ENCODE measurements around the gene KCNK10. TPM values are rescaled to one million over a fixed set of nuclear protein-coding genes. Genes with fewer than 3 reads are reported as not detected.

The KCNK10 gene
- total and polyA plus RNA-seq, 2 experiments from 2014 or later: not detected

DNA sequence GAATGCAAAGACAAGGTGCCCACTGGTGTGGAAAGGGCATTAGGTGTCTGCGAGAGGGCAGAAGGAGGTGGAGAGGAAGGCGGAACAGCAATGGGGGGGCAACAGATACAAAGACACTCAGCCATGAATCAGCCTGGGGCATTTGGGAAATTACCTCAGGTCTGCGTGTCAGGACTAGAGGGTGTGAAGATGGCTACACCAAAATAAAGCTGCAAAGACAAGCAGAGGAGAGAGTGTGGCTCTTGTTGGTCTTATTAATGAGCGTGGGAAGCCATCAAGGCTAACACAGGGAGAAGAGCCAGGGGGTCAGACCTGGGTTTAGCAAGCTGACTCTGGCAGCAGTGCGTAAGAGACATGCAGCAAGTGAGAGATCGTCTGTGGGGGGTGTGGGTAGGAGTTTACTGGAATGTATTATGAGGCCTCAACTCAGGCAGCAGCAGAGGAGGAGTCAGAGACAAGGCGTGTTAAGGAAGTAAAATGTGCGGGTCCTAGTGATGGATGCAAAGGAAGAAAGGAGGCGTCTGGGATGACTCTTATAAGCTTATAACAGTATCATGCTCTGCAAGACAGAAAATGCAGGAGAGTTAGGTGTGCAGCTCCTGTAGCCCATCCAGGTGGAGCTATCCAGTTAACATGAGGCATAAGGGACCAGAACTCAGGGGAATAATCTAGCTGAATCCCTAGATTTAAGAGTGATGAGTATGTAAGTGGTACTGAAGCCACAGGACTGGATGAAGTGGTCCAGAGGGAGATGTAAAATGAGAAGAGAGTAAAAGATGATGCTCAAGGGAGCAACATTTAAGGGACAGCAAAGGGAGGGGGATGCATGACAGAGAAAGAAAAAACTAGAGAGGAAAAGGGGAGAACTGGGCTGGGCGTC lies 50.4 kb downstream of the KCNK10 start:
- in situ Hi-C loops (cut with MboI): no loop called here
- H3K4me2 ChIP-seq (ENCODE audit: unreplicated experiment): no peak overlapping the region
- H3K9me3 ChIP-seq (ENCODE audit: low read depth): no peaks in the 10 kb centered on the region
- no peak for DNase-seq
- no peak for TF ChIP-seq EZH2 (IDR thresholded peaks at IDR 0.05; ENCODE audit: insufficient read depth, poor library complexity, severe bottlenecking)
- no peak for TF ChIP-seq EZH2phosphoT487 (IDR thresholded peaks at IDR 0.05; ENCODE audit: insufficient read depth, low read depth)
- H2AFZ ChIP-seq: no peak overlapping the region
- no peaks in the 10 kb centered on the region for H3K9me2 ChIP-seq (ENCODE audit: insufficient read depth)
- no peak overlapping the region for H3K27ac ChIP-seq
- WGBS, 2 experiments (ENCODE audit: low coverage in 1 of 2, low lambda C conversion rate in 2 of 2, missing lambda C conversion rate in 2 of 2): 46 to 52% methylated on average over 10 of the region's 10 CpGs
- no peaks in the 10 kb centered on the region for H3K27me3 ChIP-seq (replicated peaks; ENCODE audit: insufficient read depth)
- no peaks in the 10 kb centered on the region for H3K79me2 ChIP-seq (ENCODE audit: insufficient read depth)
- no peaks in the 10 kb centered on the region for H3F3A ChIP-seq (ENCODE audit: insufficient read depth)
- no peak overlapping the region for H3K9ac ChIP-seq
- no peaks in the 10 kb centered on the region for H4K20me1 ChIP-seq (ENCODE audit: insufficient read depth)
- H3K4me3 ChIP-seq: no peak overlapping the region
- H3K4me1 ChIP-seq (ENCODE audit: insufficient read depth): no peaks in the 10 kb centered on the region
- H3K36me3 ChIP-seq (ENCODE audit: low read depth): no peaks in the 10 kb centered on the region

GRCh38 chr14:88271205-88271604 lies 51.9 kb downstream of the KCNK10 start:
- no peaks in the 10 kb centered on the region for H3F3A ChIP-seq (ENCODE audit: insufficient read depth)
- H3K9me2 ChIP-seq (ENCODE audit: insufficient read depth): no peaks in the 10 kb centered on the region
- in situ Hi-C loops (cut with MboI): no loop called here
- H3K4me1 ChIP-seq (ENCODE audit: insufficient read depth): no peaks in the 10 kb centered on the region
- H3K9ac ChIP-seq: no peak overlapping the region
- no peaks in the 10 kb centered on the region for H3K27me3 ChIP-seq (replicated peaks; ENCODE audit: insufficient read depth)
- H3K9me3 ChIP-seq (ENCODE audit: low read depth): no peaks in the 10 kb centered on the region
- H3K79me2 ChIP-seq (ENCODE audit: insufficient read depth): no peaks in the 10 kb centered on the region
- no peaks in the 10 kb centered on the region for H3K36me3 ChIP-seq (ENCODE audit: low read depth)
- H2AFZ ChIP-seq: no peak overlapping the region
- 40 to 45% methylated on average over 2 of the region's 2 CpGs for WGBS, 2 experiments (ENCODE audit: low coverage in 1 of 2, low lambda C conversion rate in 2 of 2, missing lambda C conversion rate in 2 of 2)
- TF ChIP-seq EZH2phosphoT487 (IDR thresholded peaks at IDR 0.05; ENCODE audit: insufficient read depth, low read depth) (no peak), EZH2 (IDR thresholded peaks at IDR 0.05; ENCODE audit: insufficient read depth, poor library complexity, severe bottlenecking) (no peak)
- no peak overlapping the region for H3K27ac ChIP-seq
- no peaks in the 10 kb centered on the region for H4K20me1 ChIP-seq (ENCODE audit: insufficient read depth)
- no peak overlapping the region for H3K4me3 ChIP-seq
- H3K4me2 ChIP-seq (ENCODE audit: unreplicated experiment): no peak overlapping the region
- DNase-seq: no peak

- no peaks in the 10 kb centered on the region for H3K4me1 ChIP-seq (ENCODE audit: insufficient read depth)
- no peak overlapping the region for H3K27ac ChIP-seq
- no peaks in the 10 kb centered on the region for H3K9me2 ChIP-seq (ENCODE audit: insufficient read depth)
- H2AFZ ChIP-seq: no peak overlapping the region
- 16 to 20% methylated on average over 6 of the region's 6 CpGs for WGBS, 2 experiments (ENCODE audit: low coverage in 1 of 2, low lambda C conversion rate in 2 of 2, missing lambda C conversion rate in 2 of 2)
- no peaks in the 10 kb centered on the region for H3K36me3 ChIP-seq (ENCODE audit: low read depth)
- in situ Hi-C loops (cut with MboI): no loop called here
- no peaks in the 10 kb centered on the region for H3F3A ChIP-seq (ENCODE audit: insufficient read depth)
- no peaks in the 10 kb centered on the region for H4K20me1 ChIP-seq (ENCODE audit: insufficient read depth)
- TF ChIP-seq EZH2phosphoT487 (IDR thresholded peaks at IDR 0.05; ENCODE audit: insufficient read depth, low read depth): no peak
- TF ChIP-seq EZH2 (IDR thresholded peaks at IDR 0.05; ENCODE audit: insufficient read depth, poor library complexity, severe bottlenecking): no peak
- H3K79me2 ChIP-seq (ENCODE audit: insufficient read depth): no peaks in the 10 kb centered on the region
- no peaks in the 10 kb centered on the region for H3K9me3 ChIP-seq (ENCODE audit: low read depth)
- H3K9ac ChIP-seq: no peak overlapping the region
- DNase-seq: no peak
- no peak overlapping the region for H3K4me2 ChIP-seq (ENCODE audit: unreplicated experiment)
- no peak overlapping the region for H3K4me3 ChIP-seq
- H3K27me3 ChIP-seq (replicated peaks; ENCODE audit: insufficient read depth): no peaks in the 10 kb centered on the region
Observed at GRCh38 chr14:88270776-88271175, 52.3 kb downstream of the KCNK10 start.

DNA sequence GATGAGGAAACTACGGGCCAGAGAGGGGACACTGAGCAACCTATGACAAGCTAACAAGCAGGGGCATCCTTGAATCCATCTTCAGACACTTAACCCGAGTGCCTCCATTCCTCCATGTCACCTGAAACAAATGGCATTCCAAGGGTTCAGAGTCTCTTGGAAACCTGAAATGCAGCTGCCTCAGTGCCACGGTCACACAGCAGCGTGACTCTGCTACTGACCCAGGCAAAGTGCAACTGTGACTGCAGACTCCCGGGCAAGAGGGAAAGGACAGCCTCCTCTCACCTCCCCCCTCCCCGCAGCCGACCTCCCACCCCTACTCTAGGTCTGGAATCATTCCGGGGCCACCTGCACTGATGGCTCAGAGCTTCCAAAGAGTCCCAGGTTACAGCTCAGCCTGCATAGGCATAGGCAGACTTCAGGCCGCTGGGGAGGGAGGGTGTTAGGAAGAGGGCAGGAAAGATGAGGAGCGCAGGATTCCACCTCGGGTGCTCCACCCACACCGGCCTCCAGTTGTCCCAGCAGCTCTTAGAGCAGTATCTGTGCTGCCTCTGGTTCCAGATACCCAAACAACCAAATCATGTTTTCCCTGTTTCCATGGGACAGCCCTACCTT lies 53.2 kb downstream of the KCNK10 start:
- WGBS, 2 experiments (ENCODE audit: low coverage in 1 of 2, low lambda C conversion rate in 2 of 2, missing lambda C conversion rate in 2 of 2): 8 to 13% methylated on average over 12 of the region's 12 CpGs
- TF ChIP-seq EZH2 (IDR thresholded peaks at IDR 0.05; ENCODE audit: insufficient read depth, poor library complexity, severe bottlenecking) (no peak), EZH2phosphoT487 (IDR thresholded peaks at IDR 0.05; ENCODE audit: insufficient read depth, low read depth) (no peak)
- Histone ChIP-seq H3F3A (ENCODE audit: insufficient read depth) (no peaks in the 10 kb centered on the region), H3K27ac (no peak overlapping the region), H2AFZ (no peak overlapping the region), H3K4me1 (ENCODE audit: insufficient read depth) (no peaks in the 10 kb centered on the region), H3K79me2 (ENCODE audit: insufficient read depth) (no peaks in the 10 kb centered on the region), H3K9me2 (ENCODE audit: insufficient read depth) (no peaks in the 10 kb centered on the region), H3K4me3 (no peak overlapping the region), H3K4me2 (ENCODE audit: unreplicated experiment) (no peak overlapping the region), H3K9me3 (ENCODE audit: low read depth) (no peaks in the 10 kb centered on the region), H3K9ac (no peak overlapping the region), H3K27me3 (replicated peaks; ENCODE audit: insufficient read depth) (no peaks in the 10 kb centered on the region), H4K20me1 (ENCODE audit: insufficient read depth) (no peaks in the 10 kb centered on the region), H3K36me3 (ENCODE audit: low read depth) (no peaks in the 10 kb centered on the region)
- in situ Hi-C loops (cut with MboI): no loop called here
- no peak for DNase-seq

Data from GM23248 (cell line).